Measurements from ENCODE around the gene OPHN1. TPM values are rescaled to one million over a fixed set of nuclear protein-coding genes. Genes with fewer than 3 reads are reported as not detected.
A peak's percentile ranks its signal among the peaks of the same experiment; 100 is the strongest.

The OPHN1 gene
- total RNA-seq, 4 donors from 2014 or later, result 5.1 to 11.2 (median 8.0) TPM

- no peaks in the 10 kb centered on the region for H3K9me3 ChIP-seq
- H3K27me3 ChIP-seq, result no peaks in the 10 kb centered on the region
- intact Hi-C loops (cut with DNase I), result no loop called here
- no peak overlapping the region for H3K27ac ChIP-seq (replicated peaks in 1 of 4)
- no peak for TF ChIP-seq POLR2AphosphoS5 (IDR thresholded peaks at IDR 0.05)
- no peak for TF ChIP-seq CTCF (IDR thresholded peaks at IDR 0.05)
- TF ChIP-seq POLR2A (IDR thresholded peaks at IDR 0.05; ENCODE audit: low read depth), result no peak
- TF ChIP-seq EP300 (IDR thresholded peaks at IDR 0.05), result no peak
- WGBS, result 74% methylated on average over 8 of the region's 8 CpGs
- no peak overlapping the region for H3K4me3 ChIP-seq
- no peaks in the 10 kb centered on the region for H3K36me3 ChIP-seq
- no peak for DNase-seq (ENCODE audit: extremely low spot score)
- no peaks in the 10 kb centered on the region for H3K4me1 ChIP-seq
Observed at GRCh38 chrX:68454476-68455150, 21.3 kb upstream of the OPHN1 start.

- Histone ChIP-seq H3K4me1 (no peaks in the 10 kb centered on the region), H3K4me3 (no peak overlapping the region), H3K36me3 (no peaks in the 10 kb centered on the region), H3K9me3 (no peaks in the 10 kb centered on the region), H3K27ac (replicated peaks in 1 of 4) (no peak overlapping the region), H3K27me3 (no peaks in the 10 kb centered on the region)
- intact Hi-C loops (cut with DNase I), result no loop called here
- TF ChIP-seq POLR2A (IDR thresholded peaks at IDR 0.05; ENCODE audit: low read depth) (no peak), CTCF (IDR thresholded peaks at IDR 0.05) (no peak), EP300 (IDR thresholded peaks at IDR 0.05) (no peak), POLR2AphosphoS5 (IDR thresholded peaks at IDR 0.05) (no peak)
- no peak for DNase-seq (ENCODE audit: extremely low spot score)
- 65% methylated on average over 8 of the region's 8 CpGs for WGBS
Observed at GRCh38 chrX:68451720-68452119, 18.4 kb upstream of the OPHN1 start.

GRCh38 chrX:68443155-68443868 lies 10.0 kb upstream of the OPHN1 start:
- no peak for TF ChIP-seq POLR2AphosphoS5 (IDR thresholded peaks at IDR 0.05)
- TF ChIP-seq POLR2A (IDR thresholded peaks at IDR 0.05; ENCODE audit: low read depth), result no peak
- no peak for TF ChIP-seq CTCF (IDR thresholded peaks at IDR 0.05)
- intact Hi-C loops (cut with DNase I), result no loop called here
- H3K27ac ChIP-seq (replicated peaks in 1 of 4), result no peak overlapping the region

GRCh38 chrX:68440940-68441339 lies 7.6 kb upstream of the OPHN1 start:
- H3K36me3 ChIP-seq, result no peaks in the 10 kb centered on the region
- H3K4me1 ChIP-seq, result peaks cover 6 to 14% (median 13%) of the 10 kb centered on the region in 4 donors
- no peaks in the 10 kb centered on the region for H3K27me3 ChIP-seq
- TF ChIP-seq POLR2AphosphoS5 (IDR thresholded peaks at IDR 0.05) (no peak), EP300 (IDR thresholded peaks at IDR 0.05) (no peak), CTCF (IDR thresholded peaks at IDR 0.05) (no peak), POLR2A (IDR thresholded peaks at IDR 0.05; ENCODE audit: low read depth) (no peak)
- no peak for DNase-seq (ENCODE audit: extremely low spot score)
- no peak overlapping the region for H3K4me3 ChIP-seq
- H3K27ac ChIP-seq (replicated peaks in 1 of 4), result peak overlapping the region in 1 of 4 donors; percentile 24
- intact Hi-C loops (cut with DNase I), result no loop called here
- WGBS, result 0% methylated on average over 1 of the region's 1 CpG
- H3K9me3 ChIP-seq, result no peaks in the 10 kb centered on the region

More at GRCh38 chrX:68443155-68443868, 10.0 kb upstream of the OPHN1 start:
- Histone ChIP-seq H3K9me3 (no peaks in the 10 kb centered on the region), H3K36me3 (no peaks in the 10 kb centered on the region), H3K27me3 (no peaks in the 10 kb centered on the region), H3K4me3 (no peak overlapping the region), H3K4me1 (peaks cover 6 to 14% (median 13%) of the 10 kb centered on the region in 4 donors)
- no peak for DNase-seq (ENCODE audit: extremely low spot score)
- 60% methylated on average over 6 of the region's 6 CpGs for WGBS
